PC-3 (cell line): ENCODE results near the gene PCBP3.

Source experiments
- EZH2phosphoT487 ChIP-seq: fragments of 300-600 bp; sonication (generic); IDR thresholded peaks from 2 replicates; pipeline ENCODE4 v1.6.1; 2018; ENCODE audit warnings: mild to moderate bottlenecking, antibody characterized with exemption, low read length, borderline replicate concordance
- TF ChIP-seq, protein P1 (sequence below): fragments of 300-600 bp; sonication (generic); conservative IDR thresholded peaks from 2 replicates; pipeline ENCODE4 v1.5.1; 2017; ENCODE audit warnings: antibody characterized with exemption, low read depth, mild to moderate bottlenecking, low read length

DNA sequence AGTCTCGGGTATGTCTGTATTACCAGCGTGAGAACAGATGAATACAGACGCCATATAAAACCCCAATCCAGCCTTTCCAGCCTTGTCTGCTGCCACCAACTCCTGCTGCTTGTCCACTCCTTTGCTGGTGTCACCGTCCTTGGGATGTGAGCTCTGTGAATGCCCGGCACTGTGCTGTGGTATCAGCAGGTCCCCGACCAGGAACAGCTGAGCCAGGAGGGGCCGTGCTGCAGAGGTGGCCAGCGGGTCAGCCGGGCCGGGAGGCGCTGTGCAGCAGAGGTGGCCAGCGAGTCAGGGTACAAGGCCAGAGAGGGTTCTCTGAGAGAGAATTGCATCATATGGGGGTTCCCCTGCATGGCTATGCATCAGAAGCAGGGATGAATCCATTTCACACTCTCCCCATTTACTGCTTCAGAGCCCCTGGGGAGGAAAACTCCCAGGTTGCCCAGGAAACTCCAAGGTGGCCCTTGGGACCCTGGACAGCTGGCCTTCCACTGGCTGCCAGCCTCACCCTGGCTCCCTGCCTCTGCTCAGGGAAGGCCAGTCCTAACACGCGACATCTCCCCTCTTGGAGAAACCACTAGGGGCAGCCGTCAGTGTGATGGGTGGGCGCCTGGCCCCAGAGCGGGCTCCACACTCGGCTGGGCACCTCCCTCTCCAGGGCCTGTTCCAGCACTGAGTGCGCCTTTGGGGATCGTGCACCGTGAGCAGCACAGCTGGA lies 215.7 kb downstream of the PCBP3 start:
- no peak for TF ChIP-seq EZH2phosphoT487
- TF ChIP-seq, protein P1, sequence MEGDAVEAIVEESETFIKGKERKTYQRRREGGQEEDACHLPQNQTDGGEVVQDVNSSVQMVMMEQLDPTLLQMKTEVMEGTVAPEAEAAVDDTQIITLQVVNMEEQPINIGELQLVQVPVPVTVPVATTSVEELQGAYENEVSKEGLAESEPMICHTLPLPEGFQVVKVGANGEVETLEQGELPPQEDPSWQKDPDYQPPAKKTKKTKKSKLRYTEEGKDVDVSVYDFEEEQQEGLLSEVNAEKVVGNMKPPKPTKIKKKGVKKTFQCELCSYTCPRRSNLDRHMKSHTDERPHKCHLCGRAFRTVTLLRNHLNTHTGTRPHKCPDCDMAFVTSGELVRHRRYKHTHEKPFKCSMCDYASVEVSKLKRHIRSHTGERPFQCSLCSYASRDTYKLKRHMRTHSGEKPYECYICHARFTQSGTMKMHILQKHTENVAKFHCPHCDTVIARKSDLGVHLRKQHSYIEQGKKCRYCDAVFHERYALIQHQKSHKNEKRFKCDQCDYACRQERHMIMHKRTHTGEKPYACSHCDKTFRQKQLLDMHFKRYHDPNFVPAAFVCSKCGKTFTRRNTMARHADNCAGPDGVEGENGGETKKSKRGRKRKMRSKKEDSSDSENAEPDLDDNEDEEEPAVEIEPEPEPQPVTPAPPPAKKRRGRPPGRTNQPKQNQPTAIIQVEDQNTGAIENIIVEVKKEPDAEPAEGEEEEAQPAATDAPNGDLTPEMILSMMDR, result no peak
